HepG2 (cell line): ENCODE measurements around the gene RABIF. TPM values are rescaled to one million over a fixed set of nuclear protein-coding genes. Genes with fewer than 3 reads are reported as not detected.

ENCODE experiments used
- ATAC-seq: fragments of 200-7000 bp; cut with Tn5 transposase; 3 replicates; pipeline ENCODE4 v1.9.1; 2020; ENCODE audit warnings: mild to moderate bottlenecking, moderate library complexity
- BruUV-seq: library from RNA; stranded (reverse); fragments of 400-500 nt; replicated peaks from 2 replicates; lab custom pipeline; 2021; lab: Mats Ljungman, UMichigan
- CTCF ChIA-PET: fragments of 300-600 bp; formaldehyde crosslinking; extraction: SDS; loops from one replicate; lab custom pipeline; 2021; ENCODE audit warnings: low total read pairs, inconsistent platforms, low intra/inter-chr PET ratio; lab: Yijun Ruan, JAX
- POLR2A ChIA-PET: fragments of 350-600 bp; sonication (Branson Sonifier 250); formaldehyde crosslinking; loops from one replicate; lab custom pipeline; 2020; ENCODE audit warnings: antibody characterized with exemption, inconsistent platforms; lab: Yijun Ruan, JAX
- DNase-seq: peaks from one replicate; pipeline ENCODE4 v3.0.0-alpha.2; 2015; ENCODE audit warnings: low spot score
- FAIRE-seq: peaks from 3 replicates; lab custom pipeline; 2011; peaks lifted over from hg19 to GRCh38; lab: Jason Lieb, UNC
- H2AFZ ChIP-seq: one replicate; pipeline ENCODE4 v1.6.1; 2011; ENCODE audit warnings: low read length, inconsistent platforms
- H3K27ac ChIP-seq: fragments of 300-600 bp; 3 replicates; pipeline ENCODE4 v1.8.0; 2011; ENCODE audit warnings: mixed run types, mild to moderate bottlenecking, mixed read lengths, low read length, inconsistent platforms; ENCODE audit not compliant: insufficient read depth; ENCODE audit errors: extremely low read length
- H3K27me3 ChIP-seq, 2 experiments: fragments of 200-600 bp in 1 of 2; 2 replicates in 1 of 2; 3 replicates in 1 of 2; pipeline versions ENCODE4 v1.6.0 to v1.8.0; 2011; ENCODE audit warnings: low read length in 2 of 2, mild to moderate bottlenecking in 2 of 2, moderate library complexity in 2 of 2, inconsistent platforms in 1 of 2; ENCODE audit not compliant: insufficient read depth in 2 of 2, control insufficient read depth in 1 of 2
- H3K36me3 ChIP-seq, 2 experiments: fragments of 200-600 bp in 1 of 2; replicated peaks in 1 of 2; 2 replicates in 1 of 2; 3 replicates in 1 of 2; pipeline versions ENCODE4 v1.5.1 to v1.8.0; 2011; ENCODE audit warnings: low read length in 2 of 2, inconsistent platforms in 1 of 2; ENCODE audit not compliant: insufficient read depth in 2 of 2, control insufficient read depth in 1 of 2
- H3K4me1 ChIP-seq: 2 replicates; pipeline ENCODE4 v1.5.1; 2012; ENCODE audit warnings: low read length, inconsistent platforms; ENCODE audit not compliant: insufficient read depth
- H3K4me2 ChIP-seq: 2 replicates; pipeline ENCODE4 v1.6.0; 2011; ENCODE audit warnings: low read depth, low read length, inconsistent platforms
- H3K4me3 ChIP-seq, 3 experiments: fragments of 200-600 bp in 1 of 3; sonication (generic), shearing (Covaris generic) in 1 of 3; replicated peaks in 1 of 3; 2 replicates each; pipeline ENCODE4 v1.5.1; 2011 to 2016; ENCODE audit warnings: low read length in 3 of 3, inconsistent platforms in 2 of 3, low read depth in 2 of 3, mild to moderate bottlenecking in 2 of 3, control low read depth in 1 of 3, mixed read lengths in 1 of 3; ENCODE audit not compliant: insufficient read depth in 1 of 3
- H3K79me2 ChIP-seq: one replicate; pipeline ENCODE4 v1.6.1; 2011; ENCODE audit warnings: low read length, inconsistent platforms; ENCODE audit not compliant: insufficient read depth
- H3K9ac ChIP-seq: 2 replicates; pipeline ENCODE4 v1.6.0; 2011; ENCODE audit warnings: mild to moderate bottlenecking, low read depth, low read length, inconsistent platforms; ENCODE audit not compliant: insufficient read depth
- H3K9me3 ChIP-seq: 2 replicates; pipeline ENCODE4 v1.5.1; 2012; ENCODE audit warnings: mild to moderate bottlenecking, low read length
- H4K20me1 ChIP-seq: 2 replicates; pipeline ENCODE4 v1.6.0; 2011; ENCODE audit warnings: inconsistent platforms, mild to moderate bottlenecking, low read length, moderate library complexity; ENCODE audit not compliant: insufficient read depth
- DNMT3B ChIP-seq: conservative IDR thresholded peaks from 2 replicates; pipeline ENCODE4 v1.6.1; 2016; ENCODE audit warnings: missing biosample characterization, control low read depth
- NKX3-1 ChIP-seq: sonication (generic); formaldehyde crosslinking; IDR thresholded peaks from 2 replicates; pipeline ENCODE4 v1.5.0; 2020; ENCODE audit warnings: missing genetic modification reagents
- NR1H2 ChIP-seq: sonication (generic); formaldehyde crosslinking; IDR thresholded peaks from 2 replicates; pipeline ENCODE4 v1.8.1; 2022; ENCODE audit warnings: low read depth, missing genetic modification reagents, borderline replicate concordance
- PHF21A ChIP-seq: sonication (generic); formaldehyde crosslinking; IDR thresholded peaks from 2 replicates; pipeline ENCODE4 v1.5.0; 2020; ENCODE audit warnings: mild to moderate bottlenecking, missing genetic modification reagents
- ZBTB46 ChIP-seq: sonication (generic); formaldehyde crosslinking; IDR thresholded peaks from 2 replicates; pipeline ENCODE4 v1.4.0; 2020; ENCODE audit warnings: mild to moderate bottlenecking, missing genetic modification reagents, borderline replicate concordance
- ZNF121 ChIP-seq: sonication (generic); formaldehyde crosslinking; IDR thresholded peaks from 2 replicates; pipeline ENCODE4 v1.5.0; 2020; ENCODE audit warnings: mild to moderate bottlenecking, missing genetic modification reagents
- ZNF264 ChIP-seq: sonication (generic); formaldehyde crosslinking; IDR thresholded peaks from 2 replicates; pipeline ENCODE4 v1.4.0; 2020; ENCODE audit warnings: missing genetic modification reagents
- ZNF572 ChIP-seq: sonication (generic); formaldehyde crosslinking; IDR thresholded peaks from 2 replicates; pipeline ENCODE4 v1.5.1; 2020; ENCODE audit warnings: mild to moderate bottlenecking, missing genetic modification reagents
- ZXDC ChIP-seq: sonication (generic); formaldehyde crosslinking; IDR thresholded peaks from 2 replicates; pipeline ENCODE4 v1.5.0; 2020; ENCODE audit warnings: mild to moderate bottlenecking, missing genetic modification reagents
- WGBS: methylation state at CpG from one replicate; pipeline ENCODE4 v1.1.6; 2017; ENCODE audit warnings: low lambda C conversion rate; 5-methylcytosine and 5-hydroxymethylcytosine counted together
- in situ Hi-C: cut with HindIII; loops from 2 replicates; pipeline ENCODE4 v1.10.0; 2017; ENCODE audit warnings: low pct_unique_long_range_greater_than_20kb; ENCODE audit not compliant: extremely low pct_ligation_motif_present
- intact Hi-C: fragments of 100-400 bp; cut with micrococcal nuclease; formaldehyde crosslinking; loops from one replicate; pipeline ENCODE4 v1.10.0; 2022; ENCODE audit not compliant: unreplicated experiment
- polyA plus RNA-seq, 8 experiments: library from polyadenylated mRNA; depleted of rRNA in 3 of 8; stranded (reverse) in 7 of 8; unstranded in 1 of 8; fragments of >200 nt; fragmentation: Illumina TruSeq in 4 of 8; extraction: Trizol in 4 of 8; gene quantifications; 2 replicates each; pipeline versions ENCODE4 v1.2.1 to v1.2.3, GENCODE V29; 2011 to 2016; ENCODE audit warnings: low read depth in 4 of 8, missing spikeins in 1 of 8, mixed read lengths in 1 of 8; ENCODE audit not compliant: insufficient read depth in 1 of 8
- total RNA-seq, 5 experiments: library from RNA; depleted of rRNA; stranded (reverse); fragments of >200 nt; fragmentation: Illumina TruSeq; extraction: Trizol; gene quantifications; 2 replicates each; pipeline ENCODE4 v1.2.3, GENCODE V29; 2016; ENCODE audit warnings: low read depth in 1 of 5

The RABIF gene
- total and polyA plus RNA-seq, 2 of the 13 experiments (the other 11 are each of a cell fraction or from before 2014, with no cell fraction given), result 7.6 to 8.3 TPM

GRCh38 chr1:202926581-202927491 lies 37.9 kb upstream of the RABIF start, which contains the start of gene KLHL12 (continued):
- peak; percentile 92; the same call in 1 of the 2 replicates for TF ChIP-seq ZXDC (CRISPR knock-in tag)
- TF ChIP-seq, all 625 proteins: peak for 374

- Histone ChIP-seq H3K27ac (no peak overlapping the region), H3K4me1 (peaks cover 16% of the 10 kb centered on the region), H3K9ac (no peak overlapping the region), H2AFZ (no peak overlapping the region), H3K9me3 (no peaks in the 10 kb centered on the region), H3K4me3 (no peak overlapping the region), H3K79me2 (no peaks in the 10 kb centered on the region), H3K27me3 (no peaks in the 10 kb centered on the region; a peak in 1 of 5 replicates), H3K4me2 (no peak overlapping the region), H3K36me3 (peaks cover 2 to 16% of the 10 kb centered on the region in 2 experiments; a peak in 4 of 5 replicates), H4K20me1 (no peaks in the 10 kb centered on the region)
- in situ Hi-C loops (no loop called here), intact Hi-C loops (no loop called here)
- ChIA-PET POLR2A (no interaction called here), CTCF (no interaction called here)
- 95% methylated on average over 3 of the region's 3 CpGs for WGBS
- no peak for FAIRE-seq
- TF ChIP-seq ZNF121, result no peak
- TF ChIP-seq PHF21A, result no peak
- TF ChIP-seq ZNF572 (CRISPR knock-in tag), result no peak
- no peak for TF ChIP-seq NR1H2 (CRISPR knock-in tag)
- TF ChIP-seq NKX3-1, result no peak
- TF ChIP-seq ZBTB46 (CRISPR knock-in tag), result no peak
- TF ChIP-seq ZNF264 (CRISPR knock-in tag), result no peak
- no peak for TF ChIP-seq DNMT3B (CRISPR knock-in tag)
- no peak for ATAC-seq
- BruUV-seq, result no TSS peak
- no peak for DNase-seq
Observed at GRCh38 chr1:202923533-202923932, 34.6 kb upstream of the RABIF start.
